ENCODE results near the gene PPP2R3B.
A peak's percentile ranks its signal among the peaks of the same experiment; 100 is the strongest.
"Not testable (repeated sequence)": the region's sequence is repeated elsewhere in the genome, so short reads cannot be mapped to it uniquely, and the experiment has no call there.

Gene PPP2R3B

GRCh38 chrX:386768-387575 is at the start of gene PPP2R3B:
Gene PPP2R3B, minus strand, starts transcription at chrX:386907. Its CDS starts 216 bp downstream, at chrX:386691.
- DNase-seq: peak; percentile 97

DNA sequence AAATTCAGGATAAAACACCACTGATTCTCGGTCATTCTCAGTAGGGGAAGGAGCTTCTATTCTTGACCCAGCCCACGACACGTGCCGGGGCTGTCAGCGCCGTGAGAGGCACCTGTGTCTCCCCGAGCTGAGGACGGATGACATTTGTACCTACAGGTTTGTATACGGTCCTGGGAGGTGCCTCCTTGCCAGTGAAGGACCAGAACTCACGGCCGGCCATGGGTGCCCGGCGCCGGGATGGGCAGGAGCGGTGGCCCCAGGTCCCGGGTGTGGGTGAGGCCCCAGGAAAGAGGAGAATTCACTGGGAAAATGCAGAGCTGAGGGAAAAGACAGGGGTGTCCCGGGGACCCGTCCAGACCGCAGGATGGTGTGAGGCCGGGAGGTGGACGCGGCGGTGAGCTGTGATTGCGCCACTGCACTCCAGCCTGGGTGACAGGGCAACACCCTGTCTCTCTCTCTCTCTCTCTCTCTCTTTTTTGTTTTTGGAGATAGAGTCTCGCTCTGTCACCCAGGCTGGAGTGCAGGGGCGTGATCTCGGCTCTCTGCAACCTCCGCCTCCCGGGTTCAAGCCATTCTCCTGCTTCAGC is 48.9 kb upstream of the PPP2R3B start:
- no peak for DNase-seq

DNA sequence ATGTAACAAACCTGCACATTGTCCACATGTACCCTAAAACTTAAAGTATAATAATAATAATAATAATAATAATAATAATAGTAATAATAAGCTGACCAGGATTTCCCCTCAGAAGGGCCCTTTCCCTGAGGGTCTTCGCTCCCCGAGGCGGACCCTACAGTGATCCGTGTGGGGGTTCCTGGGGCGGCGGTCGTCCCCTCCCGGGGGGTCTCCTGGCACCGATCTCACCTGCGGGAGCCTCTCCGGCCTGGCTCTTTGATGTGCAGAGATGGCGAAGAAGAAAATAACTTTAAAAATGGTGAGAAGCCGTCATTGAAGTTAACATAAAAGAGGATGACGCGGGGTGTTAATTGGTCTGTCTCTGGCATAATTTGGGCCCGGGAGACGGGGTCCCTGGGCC is 48.2 kb upstream of the PPP2R3B start:
- DNase-seq: no peak

DNA sequence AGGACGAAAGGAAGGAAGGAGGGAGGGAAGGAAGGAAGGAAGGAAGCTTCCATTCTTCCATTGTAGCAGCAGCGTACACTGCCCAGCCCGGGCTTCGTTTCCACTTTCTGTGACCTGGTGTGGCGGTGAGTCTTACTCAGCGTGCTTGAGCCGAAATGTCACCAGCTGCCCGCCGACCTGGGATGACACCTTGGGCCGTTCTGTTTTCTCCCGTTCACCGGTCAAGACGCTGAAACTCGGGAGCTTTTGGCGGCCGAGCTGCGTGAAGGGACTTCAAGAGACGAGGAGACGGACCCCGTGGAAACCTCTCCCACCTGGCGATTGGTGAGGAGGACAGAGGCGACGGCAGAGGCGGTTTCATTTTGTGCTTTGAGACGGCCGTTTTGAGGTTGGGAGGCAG is 47.1 kb upstream of the PPP2R3B start:
- DNase-seq: no peak

DNA sequence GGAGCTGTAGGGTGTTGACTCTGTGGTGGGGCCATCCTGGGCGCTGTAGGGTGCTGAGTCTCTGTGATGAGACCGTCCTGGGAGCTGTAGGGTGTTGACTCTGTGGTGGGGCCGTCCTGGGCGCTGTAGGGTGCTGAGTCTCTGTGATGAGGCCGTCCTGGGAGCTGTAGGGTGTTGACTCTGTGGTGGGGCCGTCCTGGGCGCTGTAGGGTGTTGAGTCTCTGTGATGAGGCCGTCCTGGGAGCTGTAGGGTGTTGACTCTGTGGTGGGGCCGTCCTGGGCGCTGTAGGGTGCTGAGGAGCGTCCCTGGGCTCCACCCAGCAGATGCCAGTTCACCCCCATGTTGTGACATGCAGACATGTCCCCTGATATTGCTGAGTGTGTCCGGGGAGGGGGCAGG is 46.0 kb upstream of the PPP2R3B start:
- not testable (repeated sequence) for DNase-seq

DNA sequence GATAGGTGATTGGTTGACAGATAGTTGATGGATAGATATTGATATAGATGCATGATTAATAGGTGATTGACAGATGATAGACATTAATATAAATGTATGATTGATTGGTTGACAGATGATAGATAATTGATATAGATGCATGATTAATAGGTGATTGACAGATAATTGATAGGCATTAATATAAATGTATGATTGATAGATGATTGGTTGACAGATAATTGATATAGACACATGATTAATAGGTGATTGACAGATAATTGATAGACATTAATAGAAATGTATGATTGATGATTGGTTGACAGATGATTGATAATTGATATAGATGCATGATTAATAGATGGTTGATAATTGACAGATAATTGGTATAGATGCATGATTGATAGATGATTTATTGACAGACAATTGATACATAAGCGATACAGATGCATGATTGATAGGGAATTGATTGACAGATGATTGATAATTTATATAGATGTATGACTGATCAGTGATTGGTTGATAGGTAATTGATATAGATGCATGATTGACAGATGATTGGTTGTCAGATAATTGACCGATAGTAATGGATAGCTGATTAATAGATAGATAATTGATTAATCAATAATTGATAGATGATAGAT is 44.9 kb upstream of the PPP2R3B start:
- DNase-seq: no peak

- no peak for DNase-seq
These were observed 44.3 kb upstream of the PPP2R3B start for GRCh38 chrX:431056-431455.

GRCh38 chrX:429266-429825 is 42.6 kb upstream of the PPP2R3B start:
- no peak for DNase-seq

GRCh38 chrX:427812-428725 is 41.4 kb upstream of the PPP2R3B start:
- DNase-seq: no peak

GRCh38 chrX:426881-427280 is 40.2 kb upstream of the PPP2R3B start:
- DNase-seq: no peak

- no peak for DNase-seq
These were observed 38.3 kb upstream of the PPP2R3B start for GRCh38 chrX:425056-425455.

DNA sequence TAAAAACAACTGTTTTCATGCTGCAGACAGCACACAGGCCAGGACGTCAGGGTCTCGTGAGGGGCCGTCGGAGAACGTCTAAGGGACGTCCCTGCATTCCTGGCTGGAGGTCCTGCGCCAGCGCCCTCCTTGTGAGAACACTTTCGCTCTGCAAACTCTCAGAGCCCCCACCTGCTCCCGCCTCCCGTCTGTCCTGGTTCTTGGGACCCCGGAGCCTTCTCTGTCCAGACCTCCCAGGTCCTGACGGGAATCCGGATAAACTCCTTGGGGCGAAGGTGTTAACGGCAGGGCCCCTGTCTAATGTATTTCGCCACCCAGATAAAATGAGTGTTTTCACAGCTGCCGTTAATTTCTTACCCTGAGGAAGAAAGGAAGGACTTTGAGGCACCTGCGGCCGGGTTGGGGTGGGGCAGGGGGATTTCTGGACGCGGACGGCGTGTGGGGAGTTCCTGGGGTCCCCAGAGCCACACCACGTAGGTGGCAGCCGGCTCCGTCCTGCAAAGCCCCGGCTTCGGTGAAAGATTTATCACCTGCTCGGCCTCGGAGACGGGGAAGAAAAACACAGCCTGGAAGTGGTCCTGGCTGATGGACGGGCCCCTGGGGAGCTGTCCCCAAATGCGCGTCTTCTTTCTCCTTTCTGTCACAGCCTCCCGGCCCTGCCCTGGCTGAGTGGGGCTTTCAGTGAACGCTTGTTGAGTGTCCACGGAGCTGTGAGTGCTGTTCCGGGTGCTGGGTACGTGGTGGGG is 35.1 kb upstream of the PPP2R3B start:
- DNase-seq: no peak

DNA sequence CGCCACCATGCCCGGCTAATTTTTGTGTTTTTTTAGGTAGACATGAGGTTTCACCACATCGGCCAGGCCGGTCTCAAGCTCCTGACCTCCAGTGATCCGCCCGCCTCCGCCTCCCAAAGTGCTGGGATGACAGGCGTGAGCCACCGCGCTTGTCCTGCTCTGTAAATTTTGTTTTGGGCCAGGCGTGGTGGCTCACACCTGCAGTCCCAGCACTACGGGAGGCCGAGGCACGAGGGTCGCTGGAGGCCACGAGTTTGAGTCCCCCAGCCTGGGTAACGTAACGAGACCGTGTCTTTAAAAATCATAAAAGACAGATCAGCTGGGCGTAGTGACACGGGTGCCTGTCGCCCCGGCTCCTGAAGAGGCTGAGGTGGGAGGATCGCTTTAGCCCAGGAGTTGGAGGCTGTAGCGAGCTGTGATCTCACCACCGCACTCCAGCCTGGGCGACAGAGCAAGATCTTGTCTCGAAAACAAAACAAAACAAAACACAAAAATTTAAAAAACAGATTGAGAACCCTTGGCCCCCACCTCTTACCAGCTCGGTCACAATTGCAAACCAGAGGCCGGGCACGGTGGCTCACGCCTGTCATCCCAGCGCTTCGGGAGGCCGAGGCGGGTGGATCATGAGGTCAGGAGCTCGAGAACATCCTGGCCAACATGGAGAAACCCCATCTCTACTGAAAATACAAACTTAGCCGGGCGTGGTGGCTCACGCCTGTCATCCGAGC is 34.0 kb upstream of the PPP2R3B start:
- no peak for DNase-seq

- DNase-seq: no peak
These were observed 32.4 kb upstream of the PPP2R3B start for GRCh38 chrX:418927-419729.

DNA sequence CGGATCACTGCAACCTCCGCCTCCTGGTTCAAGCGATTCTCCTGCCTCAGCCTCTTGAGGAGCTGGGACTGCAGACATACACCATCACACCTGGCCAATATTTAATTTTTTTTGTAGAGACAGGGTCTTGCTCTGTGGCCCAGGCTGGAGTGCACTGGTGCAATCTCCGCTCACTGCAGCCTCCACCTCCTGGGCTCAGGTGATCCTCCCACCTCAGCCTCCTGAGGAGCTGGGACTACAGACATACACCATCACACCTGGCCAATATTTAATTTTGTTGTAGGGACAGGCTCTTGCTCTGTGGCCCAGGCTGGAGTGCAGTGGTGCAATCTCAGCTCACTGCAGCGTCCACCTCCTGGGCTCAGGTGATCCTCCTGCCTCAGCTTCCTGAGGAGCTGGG is 28.8 kb upstream of the PPP2R3B start:
- DNase-seq: not testable (repeated sequence)

DNA sequence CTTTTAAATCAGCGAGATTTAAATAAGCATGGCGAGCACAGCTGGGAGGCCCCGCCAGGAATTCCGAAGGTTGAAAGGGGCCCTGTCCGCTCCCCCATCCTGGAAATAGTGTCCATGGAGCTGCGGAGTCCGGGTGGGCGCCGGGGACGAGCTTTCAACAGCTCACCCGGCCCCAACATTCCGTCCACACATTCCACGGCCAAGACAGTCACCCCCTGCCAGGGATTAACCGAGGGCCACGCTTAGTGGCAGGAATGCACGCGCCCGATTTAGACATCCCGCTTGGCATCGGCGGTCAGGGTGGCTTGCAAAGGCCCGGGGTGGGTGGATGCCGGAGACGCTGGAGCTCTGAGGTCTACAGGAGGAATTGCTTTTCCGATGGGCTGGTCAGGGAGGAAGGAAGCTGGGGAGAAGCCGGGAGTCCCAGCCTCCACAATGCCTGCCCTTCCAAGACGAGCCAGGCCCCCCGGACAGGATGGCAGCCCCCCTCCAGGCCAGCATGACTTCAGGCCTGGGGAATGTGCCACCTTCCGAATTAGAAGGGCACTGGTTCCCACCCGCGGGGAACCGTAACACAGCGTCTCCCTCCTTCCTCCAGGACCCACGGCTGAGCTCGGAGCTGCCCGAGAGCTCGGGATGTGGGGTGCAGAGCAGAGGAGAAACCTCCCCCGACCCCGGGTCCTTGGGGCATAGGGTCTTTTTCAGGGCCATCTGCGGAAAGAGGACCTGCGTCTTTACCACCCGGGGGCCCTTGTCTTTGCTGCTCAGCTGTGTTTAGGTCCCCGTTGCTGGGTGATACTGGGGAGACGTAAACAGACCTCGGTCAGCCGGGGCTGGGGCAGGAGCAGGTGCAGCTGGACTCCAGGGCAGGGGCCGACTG is 26.9 kb upstream of the PPP2R3B start:
- no peak for DNase-seq

GRCh38 chrX:410296-410695 is 23.6 kb upstream of the PPP2R3B start:
- no peak for DNase-seq

DNA sequence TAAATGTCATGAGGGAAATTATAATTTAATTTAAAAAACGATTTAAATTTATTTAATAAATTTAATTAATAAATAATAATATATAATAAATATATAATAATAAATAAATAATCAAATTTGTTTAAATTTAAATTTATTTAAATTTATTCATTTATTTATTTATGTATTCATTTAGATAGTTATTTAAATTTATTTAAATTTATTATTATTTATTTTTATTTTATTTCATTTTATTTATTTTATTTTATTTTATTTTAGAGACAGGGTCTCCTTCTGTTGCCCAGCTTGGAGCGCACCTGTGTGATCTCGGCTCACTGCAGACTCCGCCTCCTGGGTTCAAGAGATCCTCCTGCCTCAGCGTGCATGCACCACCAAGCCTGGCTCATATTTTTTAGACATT is 18.4 kb upstream of the PPP2R3B start:
- DNase-seq: no peak

- no peak for DNase-seq
These were observed 17.9 kb upstream of the PPP2R3B start for GRCh38 chrX:404656-405055.
